ENCODE measurements around the gene ATP11C.

Gene ATP11C

GRCh38 chrX:139932901-139933796 lies at the start of gene ATP11C:
TSS of gene ATP11C (minus strand) at chrX:139933053. CDS start at chrX:139932042, 1,011 bp downstream.
- no peak for TF ChIP-seq CTCF (IDR thresholded peaks at IDR 0.05; ENCODE audit: low read depth, low read length)
- Histone ChIP-seq H3K27me3 (ENCODE audit: insufficient read depth, low read depth, severe bottlenecking) (peaks cover 17% of the 10 kb centered on the region), H3K27ac (peak within 1 kb of the TSS; percentile 42; the same call in 1 of the 2 replicates), H3K9me3 (ENCODE audit: severe bottlenecking) (no peaks in the 10 kb centered on the region), H3K4me3 (ENCODE audit: low read depth, low read length) (peak within 1 kb of the TSS; percentile 45), H3K36me3 (no peaks in the 10 kb centered on the region)
- peak; percentile 70 for DNase-seq

GRCh38 chrX:139974471-139974870 lies 41.6 kb upstream of the ATP11C start:
- no peak for TF ChIP-seq CTCF (IDR thresholded peaks at IDR 0.05; ENCODE audit: low read depth, low read length)
- Histone ChIP-seq H3K27ac (no peak overlapping the region), H3K9me3 (ENCODE audit: severe bottlenecking) (no peaks in the 10 kb centered on the region), H3K27me3 (ENCODE audit: insufficient read depth, low read depth, severe bottlenecking) (peaks cover 31% of the 10 kb centered on the region), H3K36me3 (no peaks in the 10 kb centered on the region), H3K4me3 (ENCODE audit: low read depth, low read length) (no peak overlapping the region)
- no peak for DNase-seq

GRCh38 chrX:139972629-139973624 lies 40.1 kb upstream of the ATP11C start:
- DNase-seq, result no peak
- TF ChIP-seq CTCF (IDR thresholded peaks at IDR 0.05; ENCODE audit: low read depth, low read length), result no peak
- Histone ChIP-seq H3K27me3 (ENCODE audit: insufficient read depth, low read depth, severe bottlenecking) (peaks cover 27% of the 10 kb centered on the region), H3K36me3 (no peaks in the 10 kb centered on the region), H3K9me3 (ENCODE audit: severe bottlenecking) (no peaks in the 10 kb centered on the region), H3K27ac (no peak overlapping the region), H3K4me3 (ENCODE audit: low read depth, low read length) (no peak overlapping the region)

- H3K27me3 ChIP-seq (ENCODE audit: insufficient read depth, low read depth, severe bottlenecking), result peaks cover 27% of the 10 kb centered on the region
- TF ChIP-seq CTCF (IDR thresholded peaks at IDR 0.05; ENCODE audit: low read depth, low read length), result no peak
Observed at GRCh38 chrX:139972113-139972512, 39.3 kb upstream of the ATP11C start.

GRCh38 chrX:139971394-139971749 lies 38.5 kb upstream of the ATP11C start:
- Histone ChIP-seq H3K9me3 (ENCODE audit: severe bottlenecking) (no peaks in the 10 kb centered on the region), H3K27ac (no peak overlapping the region), H3K4me3 (ENCODE audit: low read depth, low read length) (no peak overlapping the region), H3K36me3 (no peaks in the 10 kb centered on the region), H3K27me3 (ENCODE audit: insufficient read depth, low read depth, severe bottlenecking) (peaks cover 27% of the 10 kb centered on the region)
- no peak for DNase-seq
- no peak for TF ChIP-seq CTCF (IDR thresholded peaks at IDR 0.05; ENCODE audit: low read depth, low read length)

More at GRCh38 chrX:139972113-139972512, 39.3 kb upstream of the ATP11C start:
- Histone ChIP-seq H3K4me3 (ENCODE audit: low read depth, low read length) (no peak overlapping the region), H3K27ac (no peak overlapping the region), H3K9me3 (ENCODE audit: severe bottlenecking) (no peaks in the 10 kb centered on the region), H3K36me3 (no peaks in the 10 kb centered on the region)
- DNase-seq, result no peak

All from WERI-Rb-1 (cell line).